GM12878 (cell line): Measurements from ENCODE around the gene MCEMP1. TPM values are rescaled to one million over a fixed set of nuclear protein-coding genes. Genes with fewer than 3 reads are reported as not detected.
"Not testable (repeated sequence)": the region's sequence is repeated elsewhere in the genome, so short reads cannot be mapped to it uniquely, and the experiment has no call there.

Experiments used
- ATAC-seq: fragments of 200-7000 bp; cut with Tn5 transposase; 3 replicates; pipeline ENCODE4 v1.9.1; 2020; ENCODE audit warnings: mild to moderate bottlenecking, moderate library complexity
- BruUV-seq: library from RNA; stranded (reverse); fragments of 400-500 nt; replicated peaks from 2 replicates; lab custom pipeline; 2021; lab: Mats Ljungman, UMichigan
- CTCF ChIA-PET: fragments of 300-600 bp; sonication (Branson Sonifier 250); formaldehyde crosslinking; extraction: SDS; loops from one replicate; lab custom pipeline; 2021; ENCODE audit warnings: inconsistent platforms; lab: Yijun Ruan, JAX
- POLR2A ChIA-PET: fragments of 350-600 bp; formaldehyde crosslinking; extraction: SDS; loops from one replicate; lab custom pipeline; 2021; ENCODE audit warnings: inconsistent platforms; lab: Charles Lee
- RAD21 ChIA-PET: fragments of 300-600 bp; sonication (Branson Sonifier 250); formaldehyde crosslinking; loops from one replicate; lab custom pipeline; 2023; ENCODE audit warnings: antibody characterized with exemption; ENCODE audit not compliant: unreplicated experiment; lab: Charles Lee
- SMC1A ChIA-PET: fragments of 300-600 bp; sonication (Branson Sonifier 250); formaldehyde crosslinking; loops from one replicate; lab custom pipeline; 2023; ENCODE audit not compliant: unreplicated experiment, uncharacterized antibody; lab: Charles Lee
- DNase-seq: peaks from one replicate; pipeline ENCODE4 v3.0.0-alpha.2; 2011; ENCODE audit warnings: low read depth, low spot score
- FAIRE-seq: peaks from 3 replicates; lab custom pipeline; 2011; peaks lifted over from hg19 to GRCh38; lab: Jason Lieb, UNC
- H2AFZ ChIP-seq: 2 replicates; pipeline ENCODE4 v1.6.0; 2011; ENCODE audit warnings: low read depth, low read length, control low read depth; ENCODE audit not compliant: control insufficient read depth
- H3K27ac ChIP-seq: 2 replicates; pipeline ENCODE4 v1.5.1; 2011; ENCODE audit warnings: control low read depth; ENCODE audit not compliant: control insufficient read depth, insufficient read depth
- H3K27me3 ChIP-seq, 2 experiments: replicated peaks in 1 of 2; 2 replicates each; pipeline versions ENCODE4 v1.6.0 to v1.6.1; 2011; ENCODE audit warnings: low read length in 1 of 2; ENCODE audit not compliant: control insufficient read depth in 2 of 2, insufficient read depth in 2 of 2
- H3K36me3 ChIP-seq, 2 experiments: 2 replicates each; pipeline ENCODE4 v1.5.1; 2011; ENCODE audit warnings: low read length in 1 of 2; ENCODE audit not compliant: control insufficient read depth in 2 of 2, insufficient read depth in 2 of 2
- H3K4me1 ChIP-seq: 2 replicates; pipeline ENCODE4 v1.6.1; 2011; ENCODE audit warnings: mild to moderate bottlenecking, low read length, moderate library complexity, mixed read lengths; ENCODE audit not compliant: control insufficient read depth, insufficient read depth
- H3K4me2 ChIP-seq: 2 replicates; pipeline ENCODE4 v1.6.0; 2011; ENCODE audit warnings: control low read depth; ENCODE audit not compliant: control insufficient read depth, insufficient read depth
- H3K4me3 ChIP-seq: fragments of 200-600 bp; sonication (generic); 2 replicates; pipeline ENCODE4 v1.5.1; 2016
- H3K79me2 ChIP-seq: 2 replicates; pipeline ENCODE4 v1.6.0; 2011; ENCODE audit warnings: low read length; ENCODE audit not compliant: control insufficient read depth, insufficient read depth
- H3K9ac ChIP-seq: 2 replicates; pipeline ENCODE4 v1.8.0; 2011; ENCODE audit warnings: low read length, control low read depth, mixed read lengths; ENCODE audit not compliant: control insufficient read depth, insufficient read depth
- H3K9me3 ChIP-seq: replicated peaks from 3 replicates; pipeline ENCODE4 v1.5.1; 2011; ENCODE audit warnings: mild to moderate bottlenecking, low read length; ENCODE audit not compliant: control insufficient read depth, insufficient read depth
- H4K20me1 ChIP-seq: 2 replicates; pipeline ENCODE4 v1.6.0; 2011; ENCODE audit not compliant: control insufficient read depth, insufficient read depth
- ATF2 ChIP-seq: IDR thresholded peaks from 2 replicates; pipeline ENCODE4 v1.6.1; 2012; ENCODE audit warnings: low read length, inconsistent platforms
- IRF4 ChIP-seq: IDR thresholded peaks from 2 replicates; pipeline ENCODE4 v1.6.1; 2011; ENCODE audit warnings: low read depth, low read length
- POLR2A ChIP-seq: IDR thresholded peaks from 2 replicates; pipeline ENCODE4 v1.6.1; 2011; ENCODE audit warnings: low read depth, mild to moderate bottlenecking, low read length
- RCOR1 ChIP-seq: conservative IDR thresholded peaks from 2 replicates; pipeline ENCODE4 v1.6.1; 2012; ENCODE audit warnings: low read depth, low read length, improper control_type of control experiment
- SMARCA5 ChIP-seq: fragments of 450-650 bp; IDR thresholded peaks from 2 replicates; pipeline ENCODE4 v1.6.1; 2017; ENCODE audit warnings: mild to moderate bottlenecking
- TARDBP ChIP-seq: IDR thresholded peaks from 2 replicates; pipeline ENCODE4 v1.6.1; 2016; ENCODE audit warnings: borderline replicate concordance
- TBL1XR1 ChIP-seq: IDR thresholded peaks from 2 replicates; pipeline ENCODE4 v1.6.1; 2012; ENCODE audit warnings: low read depth, low read length, improper control_type of control experiment
- WGBS: methylation state at CpG from one replicate; pipeline ENCODE4 v1.1.6; 2016; ENCODE audit warnings: low lambda C conversion rate; ENCODE audit not compliant: insufficient replicate concordance, insufficient coverage; ENCODE audit errors: missing lambda C conversion rate; 5-methylcytosine and 5-hydroxymethylcytosine counted together
- in situ Hi-C: fragments of 300-500 bp; cut with MboI; formaldehyde crosslinking; loops from 9 replicates; pipeline ENCODE4 v1.14.3; 2018; ENCODE audit warnings: mixed read lengths
- intact Hi-C: fragments of 100-400 bp; cut with micrococcal nuclease; formaldehyde crosslinking; loops from one replicate; pipeline ENCODE4 v1.14.2; 2022; ENCODE audit not compliant: unreplicated experiment
- polyA plus RNA-seq, 11 experiments: library from polyadenylated mRNA; depleted of rRNA in 4 of 11; unstranded in 6 of 11; stranded (reverse) in 5 of 11; fragments of >200 nt; fragmentation: Nextera tagmentation in 4 of 11; fragmentation: Illumina TruSeq in 1 of 11; extraction: Ambion mirVana in 4 of 11; extraction: Trizol in 1 of 11; gene quantifications; 1 replicate in 1 of 11; 2 replicates in 10 of 11; pipeline versions ENCODE4 v1.2.1 to v1.2.3, GENCODE V29; 2011 to 2016; ENCODE audit warnings: inconsistent platforms in 2 of 11, missing spikeins in 2 of 11, low read depth in 1 of 11
- total RNA-seq, 4 experiments: library from RNA; depleted of rRNA in 3 of 4; stranded (reverse); fragments of >200 nt in 3 of 4; fragmentation: Illumina TruSeq in 1 of 4; extraction: Trizol in 1 of 4; gene quantifications; 2 replicates each; pipeline versions ENCODE4 v1.2.1 to v1.2.3, GENCODE V29; 2013 to 2021

MCEMP1 gene
- total and polyA plus RNA-seq, 10 of the 15 experiments (the other 5 are each of a cell fraction or from before 2014, with no cell fraction given), result 0.08 to 0.55 (median 0.26) TPM; not detected in 1

- H3K9me3 ChIP-seq, result no peaks in the 10 kb centered on the region; the same call in 2 of the 3 replicates
- CTCF ChIA-PET, result interaction anchor here (0.7 to 1.2 kb wide), 2 partner anchors 13 to 74 kb away, joined by 3 read pairs; partner anchors contain the start of gene PET100
- intact Hi-C loops, result no loop called here
Observed at GRCh38 chr19:7643031-7643415, 33.9 kb upstream of the MCEMP1 start.

GRCh38 chr19:7643629-7644549 lies 33.0 kb upstream of the MCEMP1 start:
- H3K9ac ChIP-seq, H3K27ac ChIP-seq, in situ Hi-C loops, H4K20me1 ChIP-seq, H3K79me2 ChIP-seq, FAIRE-seq, BruUV-seq, H3K4me3 ChIP-seq, H3K4me1 ChIP-seq, H3K27me3 ChIP-seq, SMC1A ChIA-PET, H3K4me2 ChIP-seq, intact Hi-C loops, H3K9me3 ChIP-seq, CTCF ChIA-PET, H2AFZ ChIP-seq, RAD21 ChIA-PET, H3K36me3 ChIP-seq, ATAC-seq, DNase-seq: not testable (repeated sequence)
- WGBS, result 72% methylated on average over 9 of the region's 10 CpGs
- POLR2A ChIA-PET, result interaction anchor here (0.6 kb wide), 1 partner anchor 18 kb away, joined by 5 read pairs; no protein-coding TSS in a partner anchor

More at GRCh38 chr19:7643031-7643415, 33.9 kb upstream of the MCEMP1 start:
- H3K27me3 ChIP-seq, result no peaks in the 10 kb centered on the region
- ChIA-PET SMC1A (no interaction called here), POLR2A (no interaction called here), RAD21 (no interaction called here)
- peaks cover 5% of the 10 kb centered on the region for H3K4me1 ChIP-seq
- no peak overlapping the region for H2AFZ ChIP-seq
- no peak for FAIRE-seq
- in situ Hi-C loops, result no loop called here
- TF ChIP-seq RCOR1 (no peak), IRF4 (no peak), TARDBP (no peak), TBL1XR1 (no peak), ATF2 (no peak), SMARCA5 (no peak), POLR2A (no peak; the same call in 1 of the 2 replicates)
- DNase-seq, result no peak
- H4K20me1 ChIP-seq, result no peaks in the 10 kb centered on the region
- no peak overlapping the region for H3K27ac ChIP-seq
- WGBS, result 94% methylated on average over 8 of the region's 8 CpGs
- no peak overlapping the region for H3K4me3 ChIP-seq
- H3K9ac ChIP-seq, result no peak overlapping the region
- BruUV-seq, result no TSS peak
- H3K4me2 ChIP-seq, result no peak overlapping the region
- peaks cover 4% of the 10 kb centered on the region for H3K79me2 ChIP-seq
- ATAC-seq, result no peak
- H3K36me3 ChIP-seq, result peaks cover 0 to 7% of the 10 kb centered on the region in 2 experiments; a peak in 3 of 4 replicates
